ENCODE measurements around the gene RNF214.
"Not testable (repeated sequence)": the region's sequence is repeated elsewhere in the genome, so short reads cannot be mapped to it uniquely, and the experiment has no call there.

Gene RNF214

GRCh38 chr11:117202386-117203068, 29.9 kb upstream of the RNF214 start:
- no peak for DNase-seq (ENCODE audit: low spot score)
- no peak for TF ChIP-seq CTCF (IDR thresholded peaks at IDR 0.05)
- Histone ChIP-seq H3K27ac (peak overlapping the region; percentile 97), H3K4me3 (peak overlapping the region; percentile 75)

DNA sequence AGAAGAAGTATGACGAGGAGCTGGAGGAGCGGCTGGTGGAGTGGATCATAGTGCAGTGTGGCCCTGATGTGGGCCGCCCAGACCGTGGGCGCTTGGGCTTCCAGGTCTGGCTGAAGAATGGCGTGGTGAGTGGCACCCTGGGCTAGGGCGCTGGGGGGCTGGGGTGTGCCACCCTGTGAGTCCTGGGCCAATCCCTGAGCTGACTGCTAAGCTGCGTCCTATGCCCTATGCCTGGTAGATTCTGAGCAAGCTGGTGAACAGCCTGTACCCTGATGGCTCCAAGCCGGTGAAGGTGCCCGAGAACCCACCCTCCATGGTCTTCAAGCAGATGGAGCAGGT, 29.4 kb upstream of the RNF214 start:
- TF ChIP-seq CTCF (IDR thresholded peaks at IDR 0.05), result no peak
- no peak for DNase-seq (ENCODE audit: low spot score)
- H3K4me3 ChIP-seq, result peak overlapping the region; percentile 75
- peak overlapping the region; percentile 97 for H3K27ac ChIP-seq

- TF ChIP-seq CTCF (IDR thresholded peaks at IDR 0.05), result no peak
- peak overlapping the region; percentile 75 for H3K4me3 ChIP-seq
- peak overlapping the region; percentile 97 for H3K27ac ChIP-seq
- no peak for DNase-seq (ENCODE audit: low spot score)
These were observed 28.0 kb upstream of the RNF214 start for GRCh38 chr11:117204283-117205080.

GRCh38 chr11:117205211-117205818, 27.2 kb upstream of the RNF214 start:
- no peak for DNase-seq (ENCODE audit: low spot score)
- TF ChIP-seq CTCF (IDR thresholded peaks at IDR 0.05), result no peak
- Histone ChIP-seq H3K27ac (peak overlapping the region; percentile 97), H3K4me3 (peak overlapping the region; percentile 75)

DNA sequence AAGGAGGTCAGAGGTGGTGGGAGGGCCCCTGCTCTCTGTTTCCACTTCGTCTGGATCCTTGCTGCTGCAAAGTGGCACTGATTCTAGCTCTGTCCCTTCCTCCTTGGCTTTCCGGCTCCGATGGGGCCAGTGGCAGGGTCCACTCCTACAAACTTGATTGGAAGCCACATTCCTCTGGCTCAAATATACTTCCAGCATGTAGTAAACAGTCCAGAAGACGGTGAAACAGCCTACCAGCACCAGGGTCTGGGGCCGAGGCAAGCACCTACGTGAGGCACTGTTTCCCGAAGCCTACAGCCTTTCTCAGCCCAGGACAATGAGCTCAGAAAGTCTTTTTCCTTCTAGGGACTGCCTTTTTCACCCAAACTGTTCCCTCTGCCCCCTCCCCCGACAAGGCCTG, 26.4 kb upstream of the RNF214 start:
- not testable (repeated sequence) for DNase-seq (ENCODE audit: low spot score); H3K4me3 ChIP-seq
- peak overlapping the region in 1 of 2 donors; percentile 81 for H3K27ac ChIP-seq

DNA sequence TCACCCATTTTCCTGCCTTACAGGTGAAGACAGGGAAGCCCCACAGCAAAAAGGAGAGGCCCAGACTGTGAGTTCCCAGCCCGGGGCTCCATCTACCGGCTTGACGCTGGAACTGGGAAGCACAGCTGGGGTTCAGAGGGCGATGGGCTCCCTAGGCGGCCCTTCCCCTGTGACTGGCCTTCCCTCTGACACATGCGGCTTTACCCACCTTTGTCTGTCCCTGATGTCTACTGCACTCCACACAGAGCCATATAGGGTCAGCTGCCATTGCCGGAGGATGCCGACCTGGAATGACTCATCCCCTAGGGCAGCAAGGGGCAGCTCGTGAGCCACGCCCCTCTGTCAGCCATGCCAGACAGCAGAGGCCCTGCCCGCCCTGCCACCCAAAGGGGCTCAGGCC, 25.6 kb upstream of the RNF214 start:
- DNase-seq (ENCODE audit: low spot score); H3K4me3 ChIP-seq: not testable (repeated sequence)
- peak overlapping the region in 1 of 2 donors; percentile 59 for H3K27ac ChIP-seq

DNA sequence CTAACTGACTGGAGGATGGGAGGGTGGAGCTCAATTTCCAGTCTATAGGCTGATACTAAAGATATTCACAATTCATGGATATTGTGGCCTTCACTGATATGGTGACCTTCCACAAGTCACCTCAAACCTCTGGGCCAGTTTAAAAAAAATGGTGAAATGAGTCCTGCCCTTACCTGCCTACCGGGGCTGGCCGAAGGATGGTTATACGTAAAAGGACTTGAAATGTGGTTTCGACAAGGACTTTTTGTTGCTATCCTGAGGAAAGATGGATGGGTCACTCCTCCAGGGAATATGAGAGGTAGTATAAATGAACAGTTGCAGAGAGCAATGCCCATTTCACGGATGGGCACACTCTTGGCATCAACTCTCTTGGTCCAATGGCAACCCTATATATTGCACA, 25.0 kb upstream of the RNF214 start:
- H3K27ac ChIP-seq, result peak overlapping the region in 1 of 2 donors; percentile 54
- not testable (repeated sequence) for DNase-seq (ENCODE audit: low spot score); H3K4me3 ChIP-seq

GRCh38 chr11:117208710-117209109, 23.8 kb upstream of the RNF214 start:
- not testable (repeated sequence) for H3K27ac ChIP-seq; H3K4me3 ChIP-seq; DNase-seq (ENCODE audit: low spot score)

- peak overlapping the region in 1 of 2 donors; percentile 40 for H3K27ac ChIP-seq
- not testable (repeated sequence) for DNase-seq (ENCODE audit: low spot score); H3K4me3 ChIP-seq
These were observed 22.9 kb upstream of the RNF214 start for GRCh38 chr11:117209351-117210125.
